HK-2 (cell line): ENCODE data around the gene EIF3F.
"Not testable (repeated sequence)": the region's sequence is repeated elsewhere in the genome, so short reads cannot be mapped to it uniquely, and the experiment has no call there.

Experiments used
- DNase-seq: peaks from one replicate; pipeline ENCODE4 v3.0.0-alpha.2; 2018; ENCODE audit not compliant: unreplicated experiment

Gene EIF3F

DNA sequence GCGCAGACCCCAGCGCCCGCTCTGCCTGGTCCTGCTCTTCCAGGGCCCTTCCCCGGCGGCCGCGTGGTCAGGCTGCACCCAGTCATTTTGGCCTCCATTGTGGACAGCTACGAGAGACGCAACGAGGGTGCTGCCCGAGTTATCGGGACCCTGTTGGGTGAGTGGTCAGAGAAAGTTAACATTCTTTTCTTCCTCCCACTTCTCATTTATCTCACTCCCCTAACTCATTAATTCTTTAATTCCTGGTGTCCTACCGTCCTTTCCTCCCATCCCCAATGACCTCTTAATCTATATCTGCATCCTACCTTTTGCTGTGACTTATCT lies 385 bp downstream of the EIF3F start:
- DNase-seq = not testable (repeated sequence)

DNA sequence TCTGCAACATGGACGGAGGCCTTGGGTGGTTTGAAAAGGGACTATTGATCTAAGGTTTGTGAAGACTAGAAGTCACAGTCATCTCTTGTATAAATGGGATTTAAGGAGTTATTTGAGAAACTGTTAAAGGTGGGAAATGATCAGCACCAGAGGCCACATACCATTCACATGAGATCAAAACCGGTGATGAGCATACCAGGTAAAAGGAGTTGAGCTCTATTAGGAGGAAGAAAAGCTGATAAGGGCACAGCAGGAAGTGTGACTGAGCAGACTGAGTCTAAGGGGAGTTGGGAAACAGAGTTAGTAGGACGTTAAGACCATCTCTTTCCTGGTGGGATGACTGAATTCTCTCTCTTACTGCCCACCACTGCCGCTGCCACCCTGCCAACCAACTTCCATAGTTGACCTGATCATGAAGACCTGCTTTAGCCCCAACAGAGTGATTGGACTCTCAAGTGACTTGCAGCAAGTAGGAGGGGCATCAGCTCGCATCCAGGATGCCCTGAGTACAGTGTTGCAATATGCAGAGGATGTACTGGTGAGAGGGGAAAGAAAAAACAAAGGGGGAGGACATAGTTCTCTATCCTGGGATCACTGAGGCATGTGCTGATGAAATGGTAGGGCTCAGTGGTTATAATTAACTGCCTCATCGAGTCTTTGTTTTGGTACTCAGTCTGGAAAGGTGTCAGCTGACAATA lies 7.6 kb downstream of the EIF3F start:
- DNase-seq = no peak

DNA sequence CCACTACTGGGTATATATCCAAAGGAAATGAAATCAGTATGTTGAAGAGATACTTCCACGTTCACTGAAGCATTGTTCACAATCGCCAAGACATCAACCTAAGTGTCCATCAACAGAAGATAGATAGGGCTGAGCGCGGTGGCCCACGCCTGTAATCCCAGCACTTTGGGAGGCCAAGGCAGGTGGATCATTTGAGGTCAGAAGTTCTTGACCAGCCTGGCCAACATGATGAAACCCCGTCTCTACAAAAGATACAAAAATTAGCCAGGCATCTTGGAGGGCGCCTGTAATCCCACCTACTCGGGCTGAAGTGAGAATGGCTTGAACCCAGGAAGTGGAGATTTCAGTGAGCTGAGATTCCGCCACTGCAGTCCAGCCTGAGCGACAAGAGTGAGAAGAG lies 12.7 kb downstream of the EIF3F start:
- DNase-seq = no peak

DNA sequence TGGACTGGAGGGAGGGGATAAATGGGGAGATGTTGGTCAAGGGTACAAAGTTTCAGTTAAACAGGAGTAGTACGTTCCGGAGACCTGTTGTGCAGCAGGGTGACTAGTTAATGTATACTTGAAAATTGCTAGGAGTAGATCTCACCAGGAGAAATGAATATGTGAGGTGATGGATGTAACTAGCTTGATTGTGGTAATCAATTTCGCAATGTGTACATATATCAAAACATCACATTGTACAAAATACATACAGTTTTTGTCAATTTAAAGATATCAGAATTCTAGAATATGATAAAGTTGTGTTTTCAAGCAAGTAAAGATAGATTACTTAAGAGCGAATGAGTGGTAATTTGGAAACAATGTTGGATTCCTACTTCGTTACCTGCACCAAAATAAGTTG lies 13.3 kb downstream of the EIF3F start:
- no peak for DNase-seq

GRCh38 chr11:8002676-8003075 lies 15.5 kb downstream of the EIF3F start:
- no peak for DNase-seq

GRCh38 chr11:8003187-8003586 lies 16.1 kb downstream of the EIF3F start:
- no peak for DNase-seq

DNA sequence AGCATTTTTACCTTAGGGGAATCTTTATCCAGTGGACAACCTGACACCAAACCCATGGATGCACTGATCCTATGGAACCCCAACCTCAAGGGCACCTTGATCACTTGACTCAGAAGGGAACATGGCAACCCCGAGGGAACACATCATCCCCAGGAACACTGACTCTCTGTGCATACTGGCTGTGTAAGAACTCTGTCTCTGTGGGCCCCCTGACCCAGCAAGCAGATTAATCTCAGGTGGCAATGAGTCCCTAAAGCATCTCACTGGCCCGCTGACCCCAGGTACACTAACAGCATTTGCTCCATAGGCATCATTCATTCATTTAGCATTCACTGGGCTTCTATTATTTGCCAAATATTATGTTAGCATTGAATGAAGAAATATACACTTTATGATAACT lies 16.9 kb downstream of the EIF3F start:
- DNase-seq = no peak

DNA sequence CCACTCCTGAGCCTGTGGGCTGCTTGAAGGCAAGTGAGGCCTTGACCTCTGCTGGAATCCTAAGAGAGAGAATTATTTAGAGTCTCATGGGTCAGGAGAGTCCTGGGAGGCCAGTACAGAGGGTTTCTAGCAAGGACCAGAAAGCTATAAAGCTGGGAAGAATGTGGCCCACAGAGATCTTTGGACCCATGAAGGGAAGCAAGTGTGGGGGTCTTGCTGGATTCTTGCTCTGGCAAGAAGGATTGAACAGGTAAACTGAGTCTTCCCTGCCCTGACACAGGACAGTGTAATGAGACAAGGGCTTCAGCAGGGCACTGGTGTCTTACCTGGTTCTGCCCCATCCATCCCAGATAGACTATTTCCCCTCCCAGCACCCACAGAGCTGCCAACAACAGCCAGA lies 18.4 kb downstream of the EIF3F start:
- no peak for DNase-seq

DNA sequence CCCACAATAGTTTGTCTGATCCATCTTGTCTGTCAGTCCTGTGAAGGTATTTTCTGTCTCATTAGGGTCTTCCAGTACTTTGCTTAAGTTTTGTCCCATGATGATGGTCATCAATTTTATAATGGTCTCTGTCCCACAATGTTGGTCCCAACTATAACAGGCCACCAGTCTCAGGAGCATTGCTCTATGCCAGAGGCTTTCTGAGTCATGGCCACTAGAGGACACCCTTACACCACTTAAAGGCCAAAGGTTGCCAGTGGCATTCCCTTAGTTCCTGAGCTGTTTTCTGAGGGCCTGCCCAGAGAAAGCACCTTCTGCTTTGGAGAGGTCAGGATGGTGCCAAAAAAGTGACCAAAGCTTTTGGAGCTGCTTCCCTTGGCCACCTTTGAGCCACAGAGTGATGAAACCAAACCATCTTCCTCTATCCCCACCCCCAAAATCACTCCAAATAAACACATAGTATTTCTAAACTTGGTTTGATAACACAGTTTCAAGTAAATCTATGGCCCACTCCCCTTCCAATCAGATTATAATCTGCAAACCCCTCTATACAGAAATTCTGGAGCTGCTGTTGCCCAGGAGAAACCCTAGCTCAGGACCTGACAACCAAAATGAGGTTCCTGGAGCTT lies 19.3 kb downstream of the EIF3F start:
- peak; percentile 30 for DNase-seq

DNA sequence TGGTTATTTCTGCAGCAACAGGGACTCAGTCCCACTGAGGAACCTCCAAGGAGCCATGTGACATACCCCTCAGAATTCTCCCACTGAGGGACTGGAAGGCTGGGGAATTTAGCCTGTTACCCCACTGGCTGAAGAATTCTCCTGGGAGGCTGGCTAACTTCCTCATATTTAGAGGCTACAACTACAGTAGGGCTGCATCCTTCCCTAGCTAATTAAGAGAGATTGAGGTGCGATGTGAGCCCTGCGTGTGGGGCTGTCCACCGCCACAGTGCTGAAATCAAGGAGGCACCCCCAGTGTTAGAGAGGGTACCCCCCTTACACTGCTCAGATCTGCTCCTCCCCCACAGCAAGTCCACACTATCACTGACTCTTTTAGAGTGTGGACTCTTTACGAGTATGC lies 21.1 kb downstream of the EIF3F start:
- no peak for DNase-seq

- DNase-seq = no peak
Measured at GRCh38 chr11:8009856-8010255, 22.7 kb downstream of the EIF3F start.

DNA sequence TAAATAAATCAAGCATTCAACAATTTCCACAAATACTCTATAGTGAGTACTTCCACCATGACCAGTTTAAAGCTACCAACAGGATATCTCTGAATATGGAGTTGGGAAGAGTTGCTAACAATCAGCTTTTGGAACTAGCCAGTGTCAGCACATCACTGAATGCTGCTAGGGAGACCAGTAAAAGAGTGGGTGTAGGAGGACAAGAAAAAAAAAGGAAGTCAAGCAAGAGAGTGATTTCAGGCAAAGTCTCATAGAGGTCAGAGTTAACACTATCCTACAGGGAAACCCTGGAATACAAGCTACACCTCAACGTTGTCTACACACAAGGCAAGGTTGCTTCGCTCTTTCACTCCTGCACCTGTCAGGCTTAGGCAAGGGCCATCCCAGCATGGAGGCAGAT lies 24.2 kb downstream of the EIF3F start:
- no peak for DNase-seq

GRCh38 chr11:8011981-8012444 lies 24.9 kb downstream of the EIF3F start:
- DNase-seq = no peak

DNA sequence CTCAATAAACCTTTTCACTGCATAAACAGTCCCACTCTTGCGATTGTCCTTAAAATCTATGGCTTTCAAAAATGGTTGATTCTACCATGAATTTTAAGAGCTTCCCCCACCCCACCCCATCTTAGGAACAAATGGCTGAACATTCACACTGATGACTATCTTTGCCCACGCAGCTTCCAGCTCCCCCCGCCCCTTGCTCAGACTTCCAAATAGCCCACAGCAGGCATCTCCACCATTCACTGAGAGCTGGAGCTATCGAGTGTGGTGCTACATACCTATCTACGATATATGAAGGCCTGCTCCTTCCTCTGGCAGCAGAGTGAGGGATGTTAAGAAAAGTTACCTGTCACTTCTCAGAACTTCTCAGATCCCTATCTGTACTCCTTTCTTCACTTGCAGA lies 26.7 kb downstream of the EIF3F start:
- no peak for DNase-seq

DNA sequence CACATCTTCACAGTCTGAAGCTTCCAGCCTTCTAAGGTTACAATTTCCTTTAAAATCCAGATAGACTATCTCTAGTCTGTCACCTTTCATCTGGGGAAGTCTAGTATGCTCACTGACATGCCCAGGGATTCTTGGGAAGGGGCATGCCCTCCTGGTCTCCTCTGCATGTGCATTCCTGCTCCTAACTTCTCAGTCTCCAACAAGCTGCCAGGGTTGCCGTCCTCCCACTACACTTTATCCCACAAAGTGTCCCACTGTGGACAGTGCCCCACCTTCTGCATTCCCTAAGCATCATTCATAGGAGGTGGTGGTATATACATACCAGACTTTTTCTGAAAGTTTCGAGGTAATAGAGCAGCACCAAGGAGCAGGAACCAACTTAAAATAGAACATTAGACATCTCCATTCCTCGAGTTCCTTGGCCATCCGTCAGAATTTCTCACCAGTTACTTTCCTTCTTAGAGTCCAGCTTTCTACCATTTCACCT lies 28.7 kb downstream of the EIF3F start:
- DNase-seq = no peak

DNA sequence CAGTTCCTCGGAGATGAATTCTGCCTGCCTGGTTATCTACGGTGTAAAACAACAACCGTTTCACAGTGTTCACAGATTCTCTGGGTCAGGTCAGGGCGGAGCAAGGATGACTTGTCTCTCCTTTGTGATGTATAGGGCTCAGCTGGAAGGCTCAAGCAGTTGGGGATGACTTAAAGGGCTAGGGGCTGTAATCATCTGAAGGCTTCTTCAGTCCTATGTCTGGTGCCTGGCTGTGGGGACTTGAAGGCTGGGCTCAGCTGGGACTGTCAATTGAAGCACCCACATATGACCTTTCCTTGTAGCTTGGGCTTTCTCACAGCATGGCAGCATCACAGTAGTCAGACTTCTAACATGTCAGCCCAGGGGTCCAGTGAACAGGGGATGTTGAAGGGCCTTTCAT lies 29.3 kb downstream of the EIF3F start:
- DNase-seq = no peak

DNA sequence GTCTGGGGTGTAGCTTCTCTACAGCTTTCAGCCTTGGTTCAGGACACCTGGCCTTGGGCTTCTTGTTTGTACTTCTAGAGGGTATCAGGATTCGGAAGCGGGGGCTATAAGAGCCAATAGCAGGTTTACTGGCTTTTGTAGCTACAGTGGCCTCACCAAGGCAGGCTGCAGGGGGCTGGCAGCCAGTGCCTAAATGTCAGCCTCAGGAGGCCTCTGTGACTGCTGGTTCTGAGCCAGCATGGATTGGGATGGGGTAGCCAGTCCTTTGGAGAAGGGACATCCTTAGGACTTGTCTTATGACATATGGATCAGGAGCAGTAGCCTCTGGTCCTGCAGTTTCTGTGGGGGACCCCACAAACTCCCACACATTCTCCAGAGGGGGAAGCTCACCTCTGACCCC lies 29.9 kb downstream of the EIF3F start:
- no peak for DNase-seq

DNA sequence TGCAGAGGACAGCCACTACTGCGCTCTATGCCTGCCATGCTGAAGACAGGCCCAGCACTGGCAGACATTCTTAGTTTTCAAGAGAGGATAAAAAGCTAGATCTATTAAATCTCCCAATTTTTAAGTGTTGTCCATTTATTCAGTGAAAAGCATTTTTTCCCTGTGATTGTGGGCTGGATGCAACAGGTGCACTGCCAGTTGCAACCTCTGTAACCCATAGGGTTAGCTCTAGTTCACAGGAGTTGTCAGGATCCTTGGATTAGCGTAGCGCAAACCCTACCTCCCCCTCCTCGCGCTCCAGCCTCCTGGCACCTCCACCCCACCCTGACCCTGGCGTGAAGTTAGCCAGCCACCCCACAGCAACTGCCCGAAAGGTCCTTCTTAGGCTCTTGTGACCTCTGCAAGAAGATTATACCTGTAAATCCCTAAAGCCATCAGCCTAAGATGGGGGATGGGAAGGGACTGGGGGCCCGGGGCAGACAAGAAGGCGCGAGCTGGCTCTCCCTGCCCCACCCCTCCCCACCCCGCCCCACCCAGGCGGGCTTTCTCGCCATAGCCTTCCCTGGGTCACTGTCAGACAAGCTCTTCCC lies 30.9 kb downstream of the EIF3F start:
- no peak for DNase-seq

DNA sequence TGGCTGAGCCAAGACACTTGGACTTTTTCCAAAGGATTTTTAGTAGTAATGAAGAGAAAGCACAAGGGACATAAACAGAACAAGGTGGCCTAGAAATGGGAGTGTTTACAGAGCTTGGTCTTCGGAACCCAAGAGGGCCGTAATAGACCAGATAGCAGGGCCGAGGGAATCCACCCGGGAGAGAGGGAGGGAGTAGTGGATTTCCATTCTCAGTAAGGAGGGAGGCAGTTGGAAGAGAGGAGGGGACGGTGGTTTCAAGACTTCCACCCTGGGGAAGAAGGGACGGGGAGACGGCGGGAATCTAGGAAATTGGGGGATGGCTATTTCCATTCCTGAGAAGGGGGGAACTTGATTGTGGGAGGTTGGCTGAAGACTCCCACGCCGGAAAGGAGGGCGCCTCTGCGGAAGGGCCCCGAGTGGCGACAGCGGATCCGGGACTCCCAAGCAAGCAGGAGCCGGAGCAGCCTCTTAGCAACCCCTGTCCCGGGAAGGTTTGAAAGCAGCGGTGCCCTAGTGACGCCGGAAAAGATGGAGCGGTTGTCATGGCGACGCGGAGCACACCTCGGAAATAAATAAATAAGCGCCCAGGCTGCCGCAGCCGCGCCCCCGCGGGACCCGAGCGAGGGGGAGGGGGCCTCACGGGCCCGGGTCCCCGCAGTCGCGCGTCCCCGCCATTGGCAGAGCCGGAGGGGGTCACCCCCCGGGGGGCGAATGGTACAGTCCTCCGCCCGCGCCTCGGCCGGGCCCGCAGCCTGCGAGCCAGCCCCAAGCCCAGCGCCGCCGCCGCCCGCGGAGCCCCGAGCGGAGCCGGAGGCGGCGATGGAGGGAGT lies 31.6 kb downstream of the EIF3F start:
- DNase-seq = no peak

DNA sequence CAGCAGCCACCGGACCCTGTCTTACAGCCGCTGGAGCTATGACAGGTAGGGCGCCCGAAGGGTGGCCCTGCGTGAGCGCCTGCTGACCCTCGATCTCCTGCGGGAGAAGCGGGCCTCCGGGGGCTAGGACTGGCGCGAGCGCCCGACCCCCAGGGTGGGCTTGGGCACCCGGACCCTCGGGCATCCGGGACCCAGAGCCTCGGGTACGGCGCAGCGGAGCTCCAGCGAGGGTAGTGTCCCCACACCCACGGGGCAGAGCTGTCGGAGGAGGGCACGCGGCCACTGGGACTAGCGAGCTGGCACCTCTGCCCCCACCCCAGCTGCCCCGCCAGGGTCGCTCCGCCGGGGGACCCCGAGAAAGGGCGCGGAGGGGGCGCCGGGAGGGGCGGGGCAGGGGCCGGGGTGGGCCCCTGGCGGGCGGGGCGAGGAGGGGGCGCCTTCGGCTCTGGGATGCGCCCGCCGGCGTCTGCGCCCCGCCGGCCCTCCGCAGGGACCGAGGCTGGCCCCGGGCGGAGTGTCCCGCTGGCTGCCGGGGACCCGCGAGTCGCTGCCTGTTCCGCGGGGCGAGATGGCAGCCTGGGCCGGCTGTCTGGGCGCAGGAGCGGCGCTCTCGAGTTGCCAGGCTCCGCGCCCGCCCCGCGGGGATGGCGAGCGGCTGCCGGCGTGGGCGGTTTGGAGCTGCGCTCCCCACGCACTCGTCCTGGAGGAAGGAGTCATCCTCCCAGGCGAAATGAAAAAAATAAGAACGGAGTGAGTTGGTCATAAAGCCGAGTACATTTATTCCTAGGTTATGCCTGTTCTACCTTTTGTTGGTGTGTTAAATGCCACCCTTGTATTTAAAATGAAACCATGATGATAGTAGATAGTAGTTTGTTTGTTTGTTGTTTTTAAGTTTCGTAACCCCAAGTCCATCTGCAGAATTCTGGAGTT lies 32.4 kb downstream of the EIF3F start:
- no peak for DNase-seq

DNA sequence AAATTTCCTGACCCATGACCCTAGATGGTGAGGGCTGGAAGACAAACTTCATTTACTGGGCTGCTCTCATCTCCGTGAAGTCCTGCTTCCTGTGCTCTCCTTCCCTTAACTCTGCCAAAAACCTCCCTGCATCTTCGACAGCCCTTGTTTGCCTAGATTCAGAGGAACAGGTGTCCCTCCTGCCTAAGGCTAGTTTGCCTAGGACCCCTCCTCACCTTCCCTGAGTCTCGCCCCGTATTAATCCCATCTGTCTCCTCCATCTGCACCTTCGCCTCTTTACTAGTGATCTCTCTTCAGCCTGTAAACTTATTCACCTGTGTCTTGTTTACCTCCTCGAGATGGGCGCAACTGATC lies 33.1 kb downstream of the EIF3F start:
- DNase-seq = no peak

DNA sequence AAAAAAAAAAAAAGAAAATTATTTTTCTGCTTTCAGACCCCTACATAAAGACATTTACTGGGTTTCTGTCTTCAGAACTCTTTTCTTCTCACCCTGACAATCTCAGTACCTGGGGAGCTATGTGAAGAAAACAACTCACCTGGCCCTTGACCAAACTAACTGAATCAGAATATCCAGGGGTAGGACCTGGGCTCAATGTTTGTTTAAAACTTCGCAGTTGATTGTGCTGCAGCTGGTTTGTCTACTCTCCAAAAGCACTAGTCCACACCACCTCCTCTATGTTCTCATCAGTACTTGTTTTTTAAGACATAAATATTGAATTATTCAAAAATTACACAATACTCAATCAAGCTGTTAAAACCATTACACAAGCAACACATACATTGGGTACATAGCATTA lies 34.8 kb downstream of the EIF3F start:
- DNase-seq = no peak
